ENCODE results near the gene KCTD20. TPM values are rescaled to one million over a fixed set of nuclear protein-coding genes. Genes with fewer than 3 reads are reported as not detected.

The KCTD20 gene
- total RNA-seq, 1 experiment from 2014 or later: 41.6 TPM

DNA sequence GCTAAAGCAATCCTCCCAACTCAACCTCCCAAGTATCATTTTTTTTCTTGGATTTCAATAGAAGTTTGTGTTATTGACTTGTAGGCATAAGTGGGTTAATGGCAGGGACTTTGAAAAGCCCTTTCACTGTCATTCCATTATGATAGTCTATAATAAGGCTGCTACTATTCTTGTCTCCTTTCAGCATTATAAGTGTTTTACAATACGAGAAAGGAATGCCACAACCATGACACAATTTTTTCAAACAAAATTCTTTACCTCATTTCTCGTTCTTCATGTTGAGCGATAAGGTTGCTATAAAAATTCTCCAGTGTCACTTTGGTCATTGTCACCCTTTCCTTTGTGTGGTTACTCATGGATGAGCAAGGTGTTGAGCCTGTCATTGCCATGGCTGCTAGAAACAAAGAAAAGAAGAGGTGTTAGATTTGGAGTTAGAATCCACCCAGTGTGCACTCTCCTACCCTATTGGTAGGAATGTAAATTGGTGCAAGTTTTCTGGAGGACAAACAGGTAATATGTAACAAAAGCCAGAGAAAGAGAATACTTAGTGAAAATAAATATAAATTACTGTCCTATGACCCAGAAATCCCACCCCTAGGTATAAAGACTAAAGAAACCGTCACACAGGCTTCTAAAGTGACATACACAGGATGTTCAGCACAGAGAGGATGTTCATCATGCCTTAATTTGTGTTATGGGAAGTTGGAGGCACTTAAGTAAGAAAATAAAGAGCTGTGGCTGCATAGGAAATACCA, 97.2 kb downstream of the KCTD20 start:
- Histone ChIP-seq H3K4me3 (ENCODE audit: low read depth in 2 of 2, low read length in 2 of 2) (no peak overlapping the region), H3K27me3 (ENCODE audit: control insufficient read depth, insufficient read depth, low read length) (no peaks in the 10 kb centered on the region), H3K27ac (ENCODE audit: low read length) (no peak overlapping the region), H3K36me3 (ENCODE audit: control insufficient read depth, insufficient read depth, low read length) (peaks cover 8% of the 10 kb centered on the region; the same call in 1 of the 2 replicates), H3K4me1 (ENCODE audit: control insufficient read depth, insufficient read depth, low read length) (no peaks in the 10 kb centered on the region), H3K9me3 (ENCODE audit: control insufficient read depth, insufficient read depth, low read depth, low read length) (no peaks in the 10 kb centered on the region)
- BruUV-seq (replicated peaks): no TSS peak
- in situ Hi-C loops (cut with HindIII; ENCODE audit: low pct_unique_long_range_greater_than_20kb, low sequenced_read_pairs): no loop called here
- no peak for TF ChIP-seq POLR2AphosphoS5 (IDR thresholded peaks at IDR 0.05; ENCODE audit: low read depth, low read length)
- intact Hi-C loops (cut with micrococcal nuclease; ENCODE audit: unreplicated experiment): no loop called here
- DNase-seq (ENCODE audit: low read depth, low spot score): no peak
- POLR2A ChIA-PET: no interaction called here
- no peak for ATAC-seq
- CTCF ChIA-PET: interaction anchor here (0.6 kb wide), 1 partner anchor 40 kb away, joined by 3 read pairs; no protein-coding TSS in a partner anchor

Other genes starting within 250 kb of the KCTD20 start
- 49.6 TPM for gene BRPF3, start 246.3 kb upstream of the KCTD20 start, total RNA-seq (2021; ENCODE audit: unreplicated experiment)
- gene PNPLA1, start 172.9 kb upstream of the KCTD20 start, total RNA-seq (2021; ENCODE audit: unreplicated experiment): not detected
- gene BNIP5, start 106.1 kb upstream of the KCTD20 start, total RNA-seq (2021; ENCODE audit: unreplicated experiment): not detected
- gene ETV7, start 55.3 kb upstream of the KCTD20 start, total RNA-seq (2021; ENCODE audit: unreplicated experiment): 2.0 TPM
- gene PXT1, start 146 bp upstream of the KCTD20 start, total RNA-seq (2021; ENCODE audit: unreplicated experiment): not detected
- 44.7 TPM for gene STK38, start 104.5 kb downstream of the KCTD20 start, total RNA-seq (2021; ENCODE audit: unreplicated experiment)
- 356 TPM for gene SRSF3, start 151.4 kb downstream of the KCTD20 start, total RNA-seq (2021; ENCODE audit: unreplicated experiment)
- gene CDKN1A, start 235.7 kb downstream of the KCTD20 start, total RNA-seq (2021; ENCODE audit: unreplicated experiment): 46.2 TPM

Data from Panc1 (cell line).